ENCODE results near the gene MPIG6B.

DNA sequence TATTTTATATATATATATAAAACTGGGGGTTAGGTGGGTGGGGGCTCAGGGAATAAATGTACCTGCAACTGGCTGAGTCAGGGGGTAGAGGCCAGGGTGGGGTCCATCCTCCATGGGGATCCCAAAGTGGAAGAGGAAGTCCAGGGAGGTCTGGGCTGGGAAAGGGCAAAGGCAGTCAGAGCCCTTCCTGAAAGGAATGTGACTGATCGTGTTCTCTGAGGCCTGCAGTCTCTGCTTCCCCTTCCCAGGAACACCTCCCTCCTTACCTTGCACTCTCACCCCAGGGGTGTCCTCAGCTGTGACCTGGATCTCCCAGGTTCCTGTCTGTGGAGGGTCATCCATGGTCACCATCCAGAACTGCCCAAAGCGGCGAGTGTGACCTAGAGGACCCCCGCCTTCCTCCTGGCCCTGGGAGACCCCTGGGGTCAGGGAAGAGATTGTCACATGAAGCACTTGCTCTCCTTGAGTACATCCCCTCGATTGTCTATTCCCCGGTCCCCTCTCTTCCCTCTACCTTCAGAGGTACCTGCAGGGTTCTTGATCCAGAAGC lies 44.0 kb downstream of the MPIG6B start:
- TF ChIP-seq, protein P1, sequence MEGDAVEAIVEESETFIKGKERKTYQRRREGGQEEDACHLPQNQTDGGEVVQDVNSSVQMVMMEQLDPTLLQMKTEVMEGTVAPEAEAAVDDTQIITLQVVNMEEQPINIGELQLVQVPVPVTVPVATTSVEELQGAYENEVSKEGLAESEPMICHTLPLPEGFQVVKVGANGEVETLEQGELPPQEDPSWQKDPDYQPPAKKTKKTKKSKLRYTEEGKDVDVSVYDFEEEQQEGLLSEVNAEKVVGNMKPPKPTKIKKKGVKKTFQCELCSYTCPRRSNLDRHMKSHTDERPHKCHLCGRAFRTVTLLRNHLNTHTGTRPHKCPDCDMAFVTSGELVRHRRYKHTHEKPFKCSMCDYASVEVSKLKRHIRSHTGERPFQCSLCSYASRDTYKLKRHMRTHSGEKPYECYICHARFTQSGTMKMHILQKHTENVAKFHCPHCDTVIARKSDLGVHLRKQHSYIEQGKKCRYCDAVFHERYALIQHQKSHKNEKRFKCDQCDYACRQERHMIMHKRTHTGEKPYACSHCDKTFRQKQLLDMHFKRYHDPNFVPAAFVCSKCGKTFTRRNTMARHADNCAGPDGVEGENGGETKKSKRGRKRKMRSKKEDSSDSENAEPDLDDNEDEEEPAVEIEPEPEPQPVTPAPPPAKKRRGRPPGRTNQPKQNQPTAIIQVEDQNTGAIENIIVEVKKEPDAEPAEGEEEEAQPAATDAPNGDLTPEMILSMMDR (IDR thresholded peaks at IDR 0.05): no peak
- TF ChIP-seq POLR2A (IDR thresholded peaks at IDR 0.05): no peak

Measured in heart left ventricle (tissue), 13 donors.